Measurements from ENCODE around the gene CNST. TPM values are rescaled to one million over a fixed set of nuclear protein-coding genes. Genes with fewer than 3 reads are reported as not detected.
A peak's percentile ranks its signal among the peaks of the same experiment; 100 is the strongest.

The CNST gene
- total and polyA plus RNA-seq, 2 of the 13 experiments (the other 11 are each of a cell fraction or from before 2014, with no cell fraction given) = 6.3 to 12.4 TPM

- Histone ChIP-seq H3K4me3 (replicated peaks in 1 of 3; ENCODE audit: insufficient read depth in 1 of 3, low read depth in 2 of 3, low read length in 3 of 3) (no peak overlapping the region), H3K9ac (ENCODE audit: insufficient read depth, low read depth, low read length) (no peak overlapping the region), H2AFZ (ENCODE audit: low read length) (no peak overlapping the region), H3K79me2 (ENCODE audit: insufficient read depth, low read length) (peaks cover 23% of the 10 kb centered on the region), H3K4me2 (ENCODE audit: low read depth, low read length) (no peak overlapping the region), H3K36me3 (replicated peaks in 1 of 2; ENCODE audit: control insufficient read depth in 1 of 2, insufficient read depth in 2 of 2, low read length in 2 of 2) (peaks cover 22 to 61% of the 10 kb centered on the region in 2 experiments; a peak in 4 of 5 replicates), H4K20me1 (ENCODE audit: insufficient read depth, low read length) (peaks cover 4% of the 10 kb centered on the region), H3K27ac (ENCODE audit: extremely low read length, insufficient read depth, low read length) (no peak overlapping the region), H3K9me3 (ENCODE audit: low read length) (no peaks in the 10 kb centered on the region), H3K4me1 (ENCODE audit: insufficient read depth, low read length) (peaks cover 24% of the 10 kb centered on the region), H3K27me3 (ENCODE audit: control insufficient read depth in 1 of 2, insufficient read depth in 2 of 2, low read length in 2 of 2) (no peaks in the 10 kb centered on the region)
- POLR2A ChIA-PET = interaction anchor here (0.6 to 1.1 kb wide), 2 partner anchors 51 to 167 kb away, joined by 3 read pairs; no protein-coding TSS in a partner anchor
- FAIRE-seq (no peak), DNase-seq (ENCODE audit: low spot score) (no peak), ATAC-seq (0 out of 3 replicates have a peak, but pooled peaks have one; percentile 35)
- in situ Hi-C loops (cut with HindIII; ENCODE audit: extremely low pct_ligation_motif_present, low pct_unique_long_range_greater_than_20kb) = no loop called here
- intact Hi-C loops (cut with micrococcal nuclease; ENCODE audit: unreplicated experiment) = no loop called here
- WGBS (ENCODE audit: low lambda C conversion rate) = 91% methylated on average over 2 of the region's 2 CpGs
- no TSS peak for BruUV-seq (replicated peaks)
- CTCF ChIA-PET (ENCODE audit: low intra/inter-chr PET ratio, low total read pairs) = no interaction called here
- TF ChIP-seq ZBTB10 (CRISPR knock-in tag; IDR thresholded peaks at IDR 0.05; ENCODE audit: borderline replicate concordance) (no peak), ARID4A (CRISPR knock-in tag; IDR thresholded peaks at IDR 0.05; ENCODE audit: borderline replicate concordance) (peak; percentile 40; the same call in 1 of the 2 replicates), ZNF776 (CRISPR knock-in tag; IDR thresholded peaks at IDR 0.05) (no peak), SAP130 (CRISPR knock-in tag; IDR thresholded peaks at IDR 0.05; ENCODE audit: low read depth) (peak; percentile 27; the same call in 1 of the 2 replicates), NR2F6 (IDR thresholded peaks at IDR 0.05) (peak; percentile 74), NR2F6 (CRISPR knock-in tag; IDR thresholded peaks at IDR 0.05) (peak; percentile 78; the same call in 1 of the 2 replicates), YEATS2 (CRISPR knock-in tag; IDR thresholded peaks at IDR 0.05; ENCODE audit: borderline replicate concordance) (no peak), TFAP4 (IDR thresholded peaks at IDR 0.05; ENCODE audit: borderline replicate concordance, low read depth) (peak; percentile 74), SALL1 (CRISPR knock-in tag; IDR thresholded peaks at IDR 0.05) (peak; percentile 49), CEBPG (CRISPR knock-in tag; IDR thresholded peaks at IDR 0.05) (peak; percentile 46; the same call in 1 of the 2 replicates), KDM4B (CRISPR knock-in tag; IDR thresholded peaks at IDR 0.05) (no peak), BORCS8-MEF2B (CRISPR knock-in tag; IDR thresholded peaks at IDR 0.05) (no peak), ZSCAN12 (CRISPR knock-in tag; IDR thresholded peaks at IDR 0.05) (no peak), TRAFD1 (CRISPR knock-in tag; IDR thresholded peaks at IDR 0.05; ENCODE audit: borderline replicate concordance) (no peak), TOE1 (CRISPR knock-in tag; IDR thresholded peaks at IDR 0.05) (no peak), NCOA2 (CRISPR knock-in tag; IDR thresholded peaks at IDR 0.05) (no peak), AGO2 (optimal IDR thresholded peaks at IDR 0.05; ENCODE audit: low read depth, low read length) (no peak)
These were observed 8.2 kb upstream of the CNST start for GRCh38 chr1:246558041-246558440.

Measured in HepG2 (cell line).